ENCODE results near the gene UNC119. TPM values are rescaled to one million over a fixed set of nuclear protein-coding genes. Genes with fewer than 3 reads are reported as not detected.

UNC119 gene
- total RNA-seq, 1 donor from 2014 or later = 59.1 TPM

GRCh38 chr17:28550858-28551257, 1.6 kb downstream of the UNC119 start:
- Mint-ChIP-seq H3K9me3 (no peaks in the 10 kb centered on the region), H3K27me3 (ENCODE audit: low read depth) (no peaks in the 10 kb centered on the region), H3K36me3 (ENCODE audit: low read depth) (peaks cover 9% of the 10 kb centered on the region), H3K4me3 (peak overlapping the region; percentile 90), H3K4me1 (peaks cover 31% of the 10 kb centered on the region), H3K27ac (ENCODE audit: unreplicated experiment) (no peak overlapping the region)
- TF ChIP-seq, protein P1, sequence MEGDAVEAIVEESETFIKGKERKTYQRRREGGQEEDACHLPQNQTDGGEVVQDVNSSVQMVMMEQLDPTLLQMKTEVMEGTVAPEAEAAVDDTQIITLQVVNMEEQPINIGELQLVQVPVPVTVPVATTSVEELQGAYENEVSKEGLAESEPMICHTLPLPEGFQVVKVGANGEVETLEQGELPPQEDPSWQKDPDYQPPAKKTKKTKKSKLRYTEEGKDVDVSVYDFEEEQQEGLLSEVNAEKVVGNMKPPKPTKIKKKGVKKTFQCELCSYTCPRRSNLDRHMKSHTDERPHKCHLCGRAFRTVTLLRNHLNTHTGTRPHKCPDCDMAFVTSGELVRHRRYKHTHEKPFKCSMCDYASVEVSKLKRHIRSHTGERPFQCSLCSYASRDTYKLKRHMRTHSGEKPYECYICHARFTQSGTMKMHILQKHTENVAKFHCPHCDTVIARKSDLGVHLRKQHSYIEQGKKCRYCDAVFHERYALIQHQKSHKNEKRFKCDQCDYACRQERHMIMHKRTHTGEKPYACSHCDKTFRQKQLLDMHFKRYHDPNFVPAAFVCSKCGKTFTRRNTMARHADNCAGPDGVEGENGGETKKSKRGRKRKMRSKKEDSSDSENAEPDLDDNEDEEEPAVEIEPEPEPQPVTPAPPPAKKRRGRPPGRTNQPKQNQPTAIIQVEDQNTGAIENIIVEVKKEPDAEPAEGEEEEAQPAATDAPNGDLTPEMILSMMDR (conservative IDR thresholded peaks at IDR 0.05) = no peak
- no peak for DNase-seq (ENCODE audit: low read depth, low spot score)

GRCh38 chr17:28549236-28550132, 2.9 kb downstream of the UNC119 start:
- Mint-ChIP-seq H3K4me1 (peaks cover 31% of the 10 kb centered on the region), H3K27me3 (ENCODE audit: low read depth) (no peaks in the 10 kb centered on the region), H3K36me3 (ENCODE audit: low read depth) (peaks cover 9% of the 10 kb centered on the region), H3K27ac (ENCODE audit: unreplicated experiment) (no peak overlapping the region), H3K9me3 (no peaks in the 10 kb centered on the region), H3K4me3 (peak overlapping the region; percentile 71)
- no peak for DNase-seq (ENCODE audit: low read depth, low spot score)
- TF ChIP-seq, protein P1 (conservative IDR thresholded peaks at IDR 0.05) = no peak

DNA sequence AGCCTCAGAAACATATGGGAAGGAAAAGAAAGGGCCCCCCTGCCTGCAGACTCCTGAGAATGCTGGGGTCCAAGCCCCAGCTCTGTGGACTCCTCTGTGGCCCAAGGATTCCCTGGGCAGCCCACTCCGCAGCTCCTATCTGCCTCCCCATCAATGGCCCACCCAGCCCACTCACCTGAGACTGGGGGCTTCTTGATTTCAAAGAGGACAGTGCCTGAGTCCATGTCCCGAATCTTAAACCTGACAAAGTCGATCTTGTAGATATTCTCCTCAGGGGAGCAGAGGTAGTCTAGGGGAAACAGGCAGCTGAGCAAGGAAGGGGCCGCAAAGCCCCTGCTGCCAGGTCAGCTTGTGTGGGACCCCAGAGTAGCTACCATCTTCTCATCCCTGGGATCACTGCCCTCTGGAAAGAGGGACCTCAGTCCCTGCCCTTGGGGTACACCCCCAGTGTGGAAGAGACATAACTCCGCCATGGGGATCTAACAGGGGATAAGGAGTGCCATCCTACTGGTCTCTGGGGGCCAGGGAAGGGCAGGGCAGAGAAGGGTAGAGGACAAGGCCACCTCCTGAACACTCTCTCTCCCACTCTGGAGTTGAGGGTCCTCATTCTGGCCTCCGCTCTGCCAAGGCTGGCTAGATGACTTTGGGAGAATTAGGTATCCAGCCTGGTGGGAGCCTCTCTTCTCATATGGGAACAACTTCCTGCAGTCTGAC, 3.9 kb downstream of the UNC119 start:
- TF ChIP-seq, protein P1 (conservative IDR thresholded peaks at IDR 0.05) = no peak
- Mint-ChIP-seq H3K4me3 (peak overlapping the region; percentile 84), H3K4me1 (peaks cover 31% of the 10 kb centered on the region), H3K9me3 (no peaks in the 10 kb centered on the region), H3K36me3 (ENCODE audit: low read depth) (peaks cover 1% of the 10 kb centered on the region), H3K27me3 (ENCODE audit: low read depth) (no peaks in the 10 kb centered on the region), H3K27ac (ENCODE audit: unreplicated experiment) (no peak overlapping the region)
- DNase-seq (ENCODE audit: low read depth, low spot score) = no peak

GRCh38 chr17:28547623-28548416, 4.6 kb downstream of the UNC119 start:
- no peaks in the 10 kb centered on the region for H3K36me3 Mint-ChIP-seq (ENCODE audit: low read depth)
- peak; percentile 81 for DNase-seq (ENCODE audit: low read depth, low spot score)
- H3K4me1 Mint-ChIP-seq = peaks cover 27% of the 10 kb centered on the region
- no peaks in the 10 kb centered on the region for H3K27me3 Mint-ChIP-seq (ENCODE audit: low read depth)
- TF ChIP-seq, protein P1 (conservative IDR thresholded peaks at IDR 0.05) = peak; percentile 75
- no peaks in the 10 kb centered on the region for H3K9me3 Mint-ChIP-seq
- no peak overlapping the region for H3K27ac Mint-ChIP-seq (ENCODE audit: unreplicated experiment)
- peak overlapping the region; percentile 84 for H3K4me3 Mint-ChIP-seq

DNA sequence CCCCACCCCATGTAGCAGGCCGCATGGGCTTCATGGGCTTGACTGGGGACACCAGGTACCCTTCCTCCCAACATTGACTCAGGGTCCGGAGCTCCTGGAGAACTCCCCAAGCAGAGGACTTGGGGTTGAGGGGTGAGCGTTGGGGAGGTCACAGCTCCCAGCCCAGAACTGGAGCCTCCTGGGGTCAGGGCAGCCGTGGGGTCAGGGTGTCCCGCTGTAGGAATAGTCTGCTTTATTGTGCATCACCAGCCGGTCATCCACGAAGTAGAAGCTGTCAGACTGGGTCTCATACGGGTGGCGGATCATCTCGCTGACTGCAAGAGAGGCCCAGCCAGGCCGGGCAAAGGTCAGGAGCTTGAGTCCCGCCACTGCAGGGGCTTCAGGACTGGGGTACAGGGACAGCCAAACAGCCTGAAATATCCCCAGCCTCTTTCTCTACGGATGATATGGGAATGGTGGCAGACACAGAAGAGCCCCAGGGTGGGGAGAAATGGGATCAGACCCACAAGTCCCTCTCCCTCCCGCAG, 5.3 kb downstream of the UNC119 start:
- TF ChIP-seq, protein P1 (conservative IDR thresholded peaks at IDR 0.05) = no peak
- Mint-ChIP-seq H3K27me3 (ENCODE audit: low read depth) (no peaks in the 10 kb centered on the region), H3K27ac (ENCODE audit: unreplicated experiment) (no peak overlapping the region), H3K9me3 (no peaks in the 10 kb centered on the region), H3K4me3 (no peak overlapping the region), H3K4me1 (peaks cover 24% of the 10 kb centered on the region), H3K36me3 (ENCODE audit: low read depth) (no peaks in the 10 kb centered on the region)
- DNase-seq (ENCODE audit: low read depth, low spot score) = no peak

Data from neural crest cell (in vitro differentiated cells).